GM12878 (cell line): ENCODE results near the gene GBX1. TPM values are rescaled to one million over a fixed set of nuclear protein-coding genes. Genes with fewer than 3 reads are reported as not detected.

Source experiments
- ATAC-seq: fragments of 200-7000 bp; cut with Tn5 transposase; 3 replicates; pipeline ENCODE4 v1.9.1; 2020; ENCODE audit warnings: mild to moderate bottlenecking, moderate library complexity
- BruUV-seq: library from RNA; stranded (reverse); fragments of 400-500 nt; replicated peaks from 2 replicates; lab custom pipeline; 2021; lab: Mats Ljungman, UMichigan
- CTCF ChIA-PET: fragments of 300-600 bp; sonication (Branson Sonifier 250); formaldehyde crosslinking; extraction: SDS; loops from one replicate; lab custom pipeline; 2021; ENCODE audit warnings: inconsistent platforms; lab: Yijun Ruan, JAX
- POLR2A ChIA-PET: fragments of 350-600 bp; formaldehyde crosslinking; extraction: SDS; loops from one replicate; lab custom pipeline; 2021; ENCODE audit warnings: inconsistent platforms; lab: Charles Lee
- RAD21 ChIA-PET: fragments of 300-600 bp; sonication (Branson Sonifier 250); formaldehyde crosslinking; loops from one replicate; lab custom pipeline; 2023; ENCODE audit warnings: antibody characterized with exemption; ENCODE audit not compliant: unreplicated experiment; lab: Charles Lee
- SMC1A ChIA-PET: fragments of 300-600 bp; sonication (Branson Sonifier 250); formaldehyde crosslinking; loops from one replicate; lab custom pipeline; 2023; ENCODE audit not compliant: unreplicated experiment, uncharacterized antibody; lab: Charles Lee
- DNase-seq: peaks from one replicate; pipeline ENCODE4 v3.0.0-alpha.2; 2011; ENCODE audit warnings: low read depth, low spot score
- FAIRE-seq: peaks from 3 replicates; lab custom pipeline; 2011; peaks lifted over from hg19 to GRCh38; lab: Jason Lieb, UNC
- H2AFZ ChIP-seq: 2 replicates; pipeline ENCODE4 v1.6.0; 2011; ENCODE audit warnings: low read depth, low read length, control low read depth; ENCODE audit not compliant: control insufficient read depth
- H3K27ac ChIP-seq: 2 replicates; pipeline ENCODE4 v1.5.1; 2011; ENCODE audit warnings: control low read depth; ENCODE audit not compliant: control insufficient read depth, insufficient read depth
- H3K27me3 ChIP-seq, 2 experiments: replicated peaks in 1 of 2; 2 replicates each; pipeline versions ENCODE4 v1.6.0 to v1.6.1; 2011; ENCODE audit warnings: low read length in 1 of 2; ENCODE audit not compliant: control insufficient read depth in 2 of 2, insufficient read depth in 2 of 2
- H3K36me3 ChIP-seq, 2 experiments: 2 replicates each; pipeline ENCODE4 v1.5.1; 2011; ENCODE audit warnings: low read length in 1 of 2; ENCODE audit not compliant: control insufficient read depth in 2 of 2, insufficient read depth in 2 of 2
- H3K4me1 ChIP-seq: 2 replicates; pipeline ENCODE4 v1.6.1; 2011; ENCODE audit warnings: mild to moderate bottlenecking, low read length, moderate library complexity, mixed read lengths; ENCODE audit not compliant: control insufficient read depth, insufficient read depth
- H3K4me2 ChIP-seq: 2 replicates; pipeline ENCODE4 v1.6.0; 2011; ENCODE audit warnings: control low read depth; ENCODE audit not compliant: control insufficient read depth, insufficient read depth
- H3K4me3 ChIP-seq: fragments of 200-600 bp; sonication (generic); 2 replicates; pipeline ENCODE4 v1.5.1; 2016
- H3K79me2 ChIP-seq: 2 replicates; pipeline ENCODE4 v1.6.0; 2011; ENCODE audit warnings: low read length; ENCODE audit not compliant: control insufficient read depth, insufficient read depth
- H3K9ac ChIP-seq: 2 replicates; pipeline ENCODE4 v1.8.0; 2011; ENCODE audit warnings: low read length, control low read depth, mixed read lengths; ENCODE audit not compliant: control insufficient read depth, insufficient read depth
- H3K9me3 ChIP-seq: replicated peaks from 3 replicates; pipeline ENCODE4 v1.5.1; 2011; ENCODE audit warnings: mild to moderate bottlenecking, low read length; ENCODE audit not compliant: control insufficient read depth, insufficient read depth
- H4K20me1 ChIP-seq: 2 replicates; pipeline ENCODE4 v1.6.0; 2011; ENCODE audit not compliant: control insufficient read depth, insufficient read depth
- BRCA1 ChIP-seq: IDR thresholded peaks from 2 replicates; pipeline ENCODE4 v1.6.1; 2011; ENCODE audit warnings: low read depth, low read length, improper control_type of control experiment
- CBX5 ChIP-seq: sonication (generic); IDR thresholded peaks from 2 replicates; pipeline ENCODE4 v1.6.1; 2016; ENCODE audit warnings: low read depth, moderate library complexity, mild to moderate bottlenecking, inconsistent platforms
- CHD2 ChIP-seq: IDR thresholded peaks from 2 replicates; pipeline ENCODE4 v1.6.1; 2011; ENCODE audit warnings: low read depth, low read length, improper control_type of control experiment, borderline replicate concordance
- E2F4 ChIP-seq: IDR thresholded peaks from 2 replicates; pipeline ENCODE4 v1.6.1; 2012; ENCODE audit warnings: low read depth, low read length, improper control_type of control experiment
- ESRRA ChIP-seq: IDR thresholded peaks from 2 replicates; pipeline ENCODE4 v1.6.1; 2012; ENCODE audit warnings: mild to moderate bottlenecking, low read length, improper control_type of control experiment
- ETV6 ChIP-seq, 2 experiments: fragments of 450-650 bp in 1 of 2; IDR thresholded peaks in 1 of 2; conservative IDR thresholded peaks in 1 of 2; 2 replicates each; pipeline ENCODE4 v1.6.1; 2014; ENCODE audit warnings: antibody characterized with exemption in 1 of 2, borderline replicate concordance in 1 of 2, low read depth in 1 of 2, mild to moderate bottlenecking in 1 of 2, moderate library complexity in 1 of 2
- FOS ChIP-seq: IDR thresholded peaks from 3 replicates; pipeline ENCODE4 v1.6.1; 2011; ENCODE audit warnings: borderline replicate concordance; ENCODE audit not compliant: insufficient read length; ENCODE audit errors: extremely low read depth
- KLF5 ChIP-seq: fragments of 450-650 bp; IDR thresholded peaks from 2 replicates; pipeline ENCODE4 v1.6.1; 2014; ENCODE audit warnings: mild to moderate bottlenecking; ENCODE audit not compliant: partially characterized antibody
- MXI1 ChIP-seq: fragments of 150-350 bp; IDR thresholded peaks from 2 replicates; pipeline ENCODE4 v1.6.1; 2011; ENCODE audit warnings: low read depth, mild to moderate bottlenecking, inconsistent platforms, low read length, improper control_type of control experiment
- PKNOX1 ChIP-seq: fragments of 450-650 bp; IDR thresholded peaks from 2 replicates; pipeline ENCODE4 v1.6.1; 2016; ENCODE audit warnings: mild to moderate bottlenecking
- ZNF217 ChIP-seq: fragments of 450-650 bp; IDR thresholded peaks from 2 replicates; pipeline ENCODE4 v1.6.1; 2017; ENCODE audit warnings: antibody characterized with exemption, mild to moderate bottlenecking
- WGBS: methylation state at CpG from one replicate; pipeline ENCODE4 v1.1.6; 2016; ENCODE audit warnings: low lambda C conversion rate; ENCODE audit not compliant: insufficient replicate concordance, insufficient coverage; ENCODE audit errors: missing lambda C conversion rate; 5-methylcytosine and 5-hydroxymethylcytosine counted together
- in situ Hi-C: fragments of 300-500 bp; cut with MboI; formaldehyde crosslinking; loops from 9 replicates; pipeline ENCODE4 v1.14.3; 2018; ENCODE audit warnings: mixed read lengths
- intact Hi-C: fragments of 100-400 bp; cut with micrococcal nuclease; formaldehyde crosslinking; loops from one replicate; pipeline ENCODE4 v1.14.2; 2022; ENCODE audit not compliant: unreplicated experiment
- polyA plus RNA-seq, 11 experiments: library from polyadenylated mRNA; depleted of rRNA in 4 of 11; unstranded in 6 of 11; stranded (reverse) in 5 of 11; fragments of >200 nt; fragmentation: Nextera tagmentation in 4 of 11; fragmentation: Illumina TruSeq in 1 of 11; extraction: Ambion mirVana in 4 of 11; extraction: Trizol in 1 of 11; gene quantifications; 1 replicate in 1 of 11; 2 replicates in 10 of 11; pipeline versions ENCODE4 v1.2.1 to v1.2.3, GENCODE V29; 2011 to 2016; ENCODE audit warnings: inconsistent platforms in 2 of 11, missing spikeins in 2 of 11, low read depth in 1 of 11
- total RNA-seq, 4 experiments: library from RNA; depleted of rRNA in 3 of 4; stranded (reverse); fragments of >200 nt in 3 of 4; fragmentation: Illumina TruSeq in 1 of 4; extraction: Trizol in 1 of 4; gene quantifications; 2 replicates each; pipeline versions ENCODE4 v1.2.1 to v1.2.3, GENCODE V29; 2013 to 2021

The GBX1 gene
- total and polyA plus RNA-seq, 10 of the 15 experiments (the other 5 are each of a cell fraction or from before 2014, with no cell fraction given) = not detected

GRCh38 chr7:151201344-151201743 lies 33.9 kb upstream of the GBX1 start:
- RAD21 ChIA-PET = no interaction called here
- Histone ChIP-seq H4K20me1 (no peaks in the 10 kb centered on the region), H2AFZ (no peak overlapping the region), H3K9me3 (no peaks in the 10 kb centered on the region), H3K27me3 (peaks cover 2 to 4% of the 10 kb centered on the region in 2 experiments; a peak in 3 of 4 replicates), H3K4me1 (no peaks in the 10 kb centered on the region), H3K27ac (no peak overlapping the region)
- WGBS = 0% methylated on average over 3 of the region's 3 CpGs
- CTCF ChIA-PET = no interaction called here
- DNase-seq = no peak
- ATAC-seq = no peak
- intact Hi-C loops = no loop called here
- TF ChIP-seq ZNF217 (no peak), E2F4 (no peak), CBX5 (no peak), ESRRA (no peak), CHD2 (no peak), MXI1 (no peak), ETV6 (conservative IDR thresholded peaks at IDR 0.05 in 1 of 2, IDR thresholded peaks at IDR 0.05 in 1 of 2; ENCODE audit: borderline replicate concordance in 1 of 2, low read depth in 1 of 2) (no peak), FOS (no peak), KLF5 (no peak), PKNOX1 (no peak), BRCA1 (no peak)
- TF ChIP-seq, all 136 proteins: peak for 0
- Histone ChIP-seq H3K4me3 (no peak overlapping the region), H3K36me3 (no peaks in the 10 kb centered on the region), H3K79me2 (no peaks in the 10 kb centered on the region), H3K9ac (no peak overlapping the region), H3K4me2 (no peak overlapping the region)
- POLR2A ChIA-PET = no interaction called here
- FAIRE-seq = no peak
- in situ Hi-C loops = no loop called here
- SMC1A ChIA-PET = no interaction called here
- BruUV-seq = no TSS peak
